H9 (cell line): ENCODE measurements around the gene GPR171. TPM values are rescaled to one million over a fixed set of nuclear protein-coding genes. Genes with fewer than 3 reads are reported as not detected.

Experiments used
- DNase-seq: peaks from one replicate; pipeline ENCODE4 v3.0.0-alpha.2; 2017
- H2AFZ ChIP-seq: one replicate; pipeline ENCODE4 v1.6.1; 2013; ENCODE audit warnings: mild to moderate bottlenecking, low read length, control low read depth, moderate library complexity
- H2AK5ac ChIP-seq: 2 replicates; pipeline ENCODE4 v1.6.1; 2013; ENCODE audit warnings: low read length, control low read depth, mixed read lengths; ENCODE audit not compliant: insufficient read length
- H2BK120ac ChIP-seq: one replicate; pipeline ENCODE4 v1.6.1; 2013; ENCODE audit warnings: low read depth, mild to moderate bottlenecking, low read length, control low read depth, inconsistent platforms; ENCODE audit not compliant: poor library complexity, severe bottlenecking
- H2BK12ac ChIP-seq: 2 replicates; pipeline ENCODE4 v1.6.1; 2013; ENCODE audit warnings: low read length, control low read depth, mixed read lengths, low read depth; ENCODE audit not compliant: insufficient read length
- H2BK15ac ChIP-seq: 2 replicates; pipeline ENCODE4 v1.6.1; 2013; ENCODE audit warnings: low read depth, low read length, control low read depth
- H2BK20ac ChIP-seq: one replicate; pipeline ENCODE4 v1.6.1; 2013; ENCODE audit warnings: low read depth, mild to moderate bottlenecking, low read length, control low read depth, inconsistent platforms; ENCODE audit not compliant: poor library complexity, severe bottlenecking
- H2BK5ac ChIP-seq: 2 replicates; pipeline ENCODE4 v1.6.1; 2013; ENCODE audit warnings: low read length, control low read depth, mixed read lengths; ENCODE audit not compliant: insufficient read length
- H3K14ac ChIP-seq: 2 replicates; pipeline ENCODE4 v1.6.1; 2013; ENCODE audit warnings: low read length, control low read depth; ENCODE audit not compliant: insufficient read depth
- H3K18ac ChIP-seq: 2 replicates; pipeline ENCODE4 v1.6.1; 2013; ENCODE audit warnings: low read depth, mild to moderate bottlenecking, mixed read lengths, low read length, control low read depth; ENCODE audit not compliant: insufficient read length
- H3K23ac ChIP-seq: 2 replicates; pipeline ENCODE4 v1.6.1; 2013; ENCODE audit warnings: low read length, control low read depth, mixed read lengths, low read depth; ENCODE audit not compliant: insufficient read length
- H3K23me2 ChIP-seq: 2 replicates; pipeline ENCODE4 v1.6.1; 2013; ENCODE audit warnings: low read depth, mild to moderate bottlenecking, mixed read lengths, low read length, control low read depth; ENCODE audit not compliant: insufficient read length, poor library complexity, severe bottlenecking
- H3K27ac ChIP-seq: 2 replicates; pipeline ENCODE4 v1.5.1; 2013; ENCODE audit warnings: low read length, control low read depth, mixed read lengths, low read depth; ENCODE audit not compliant: insufficient read length
- H3K27me3 ChIP-seq: 2 replicates; pipeline ENCODE4 v1.6.1; 2013; ENCODE audit warnings: low read length, control low read depth, inconsistent platforms; ENCODE audit not compliant: insufficient read depth
- H3K4ac ChIP-seq: 2 replicates; pipeline ENCODE4 v1.6.1; 2013; ENCODE audit warnings: low read depth, mild to moderate bottlenecking, control low read depth, inconsistent platforms, low read length, moderate library complexity
- H3K4me1 ChIP-seq: 2 replicates; pipeline ENCODE4 v1.6.1; 2013; ENCODE audit warnings: low read length, control low read depth, inconsistent platforms; ENCODE audit not compliant: insufficient read depth
- H3K4me2 ChIP-seq: 2 replicates; pipeline ENCODE4 v1.6.1; 2013; ENCODE audit warnings: low read length, control low read depth, mixed read lengths; ENCODE audit not compliant: insufficient read length, insufficient read depth
- H3K56ac ChIP-seq: 2 replicates; pipeline ENCODE4 v1.6.1; 2013; ENCODE audit warnings: low read depth, mild to moderate bottlenecking, mixed read lengths, low read length, control low read depth; ENCODE audit not compliant: insufficient read length
- H3K79me1 ChIP-seq: 2 replicates; pipeline ENCODE4 v1.6.1; 2013; ENCODE audit warnings: low read depth, mild to moderate bottlenecking, moderate library complexity, low read length, control low read depth, inconsistent platforms; ENCODE audit not compliant: insufficient read depth, poor library complexity, severe bottlenecking
- H3K79me2 ChIP-seq: 2 replicates; pipeline ENCODE4 v1.6.1; 2013; ENCODE audit warnings: low read length, control low read depth, inconsistent platforms; ENCODE audit not compliant: insufficient read depth
- H3K9ac ChIP-seq: 2 replicates; pipeline ENCODE4 v1.6.1; 2013; ENCODE audit warnings: low read length, control low read depth, mixed read lengths; ENCODE audit not compliant: insufficient read length; ENCODE audit errors: extremely low read depth
- H3K9me3 ChIP-seq: one replicate; pipeline ENCODE4 v1.6.1; 2013; ENCODE audit warnings: low read depth, low read length, inconsistent platforms; ENCODE audit not compliant: control insufficient read depth
- H3T11ph ChIP-seq: one replicate; pipeline ENCODE4 v1.6.1; 2013; ENCODE audit warnings: mild to moderate bottlenecking, low read length, control low read depth, inconsistent platforms
- H4K20me1 ChIP-seq: one replicate; pipeline ENCODE4 v1.6.1; 2013; ENCODE audit not compliant: control insufficient read depth, insufficient read length, insufficient read depth
- H4K5ac ChIP-seq: 2 replicates; pipeline ENCODE4 v1.6.1; 2013; ENCODE audit warnings: low read depth, mild to moderate bottlenecking, mixed read lengths, low read length, control low read depth; ENCODE audit not compliant: insufficient read length
- H4K8ac ChIP-seq: replicated peaks from 2 replicates; pipeline ENCODE4 v1.6.1; 2013; ENCODE audit warnings: low read length, control low read depth, mixed read lengths, low read depth; ENCODE audit not compliant: insufficient read length
- H4K91ac ChIP-seq: 2 replicates; pipeline ENCODE4 v1.6.1; 2013; ENCODE audit warnings: low read depth, mild to moderate bottlenecking, moderate library complexity, mixed read lengths, low read length, control low read depth; ENCODE audit not compliant: insufficient read length
- H3K27ac Mint-ChIP-seq, 3 experiments: 2 replicates in 2 of 3; 3 replicates in 1 of 3; pipeline ENCODE4 v1.8.0; 2020 to 2021; ENCODE audit warnings: mixed read lengths in 3 of 3, mild to moderate bottlenecking in 1 of 3, moderate library complexity in 1 of 3
- H3K27me3 Mint-ChIP-seq: 2 replicates; pipeline ENCODE4 v1.8.0; 2021; ENCODE audit warnings: low read depth, mild to moderate bottlenecking, moderate library complexity, mixed read lengths
- H3K36me3 Mint-ChIP-seq, 3 experiments: 2 replicates in 2 of 3; 3 replicates in 1 of 3; pipeline ENCODE4 v1.8.0; 2020 to 2021; ENCODE audit warnings: low read depth in 3 of 3, mixed read lengths in 3 of 3; ENCODE audit not compliant: insufficient read depth in 1 of 3
- H3K4me1 Mint-ChIP-seq, 2 experiments: 2 replicates each; pipeline ENCODE4 v1.8.0; 2020; ENCODE audit warnings: mixed read lengths in 2 of 2
- H3K4me3 Mint-ChIP-seq, 2 experiments: 2 replicates in 1 of 2; 3 replicates in 1 of 2; pipeline ENCODE4 v1.8.0; 2020 to 2021; ENCODE audit warnings: mild to moderate bottlenecking in 2 of 2, mixed read lengths in 2 of 2, moderate library complexity in 1 of 2
- H3K9me3 Mint-ChIP-seq, 2 experiments: 2 replicates in 1 of 2; 3 replicates in 1 of 2; pipeline ENCODE4 v1.8.0; 2020; ENCODE audit warnings: mild to moderate bottlenecking in 2 of 2, mixed read lengths in 2 of 2, moderate library complexity in 1 of 2
- CTCF ChIP-seq: fragments of 200-600 bp; sonication (generic); conservative IDR thresholded peaks from 3 replicates; pipeline ENCODE4 v1.8.0; 2021; ENCODE audit warnings: antibody characterized with exemption, mild to moderate bottlenecking
- WGBS: extraction: QIAGEN DNeasy Blood & Tissue Kit; methylation state at CpG from one replicate; pipeline ENCODE4 v1.1.7; 2013; ENCODE audit warnings: missing lambda C conversion rate, low lambda C conversion rate, mixed read lengths; ENCODE audit not compliant: insufficient read length; ENCODE audit errors: extremely low coverage; 5-methylcytosine and 5-hydroxymethylcytosine counted together
- total RNA-seq: library from RNA; stranded (reverse); gene quantifications from 2 replicates; pipeline ENCODE4 v1.2.1, GENCODE V29; 2021

GPR171 gene
- total RNA-seq, 1 experiment from 2014 or later: not detected

- Mint-ChIP-seq H3K4me3 (no peak overlapping the region), H3K27ac (no peak overlapping the region; a peak in 1 of 7 replicates)
- DNase-seq: no peak
Observed at GRCh38 chr3:151234825-151235224, 31.8 kb upstream of the GPR171 start.

More at GRCh38 chr3:151234825-151235224, 31.8 kb upstream of the GPR171 start:
- no peaks in the 10 kb centered on the region for H3K79me1 ChIP-seq
- H2AK5ac ChIP-seq: no peak overlapping the region
- no peak overlapping the region for H3K56ac ChIP-seq
- no peak overlapping the region for H3K4ac ChIP-seq
- H3K79me2 ChIP-seq: no peaks in the 10 kb centered on the region
- no peaks in the 10 kb centered on the region; the same call in 1 of the 2 replicates for H3K4me1 ChIP-seq
- H2AFZ ChIP-seq: no peak overlapping the region
- H2BK12ac ChIP-seq: no peak overlapping the region
- no peak overlapping the region for H4K5ac ChIP-seq
- H3K27ac ChIP-seq: no peak overlapping the region
- H4K91ac ChIP-seq: no peak overlapping the region
- H4K20me1 ChIP-seq: no peaks in the 10 kb centered on the region
- H3K18ac ChIP-seq: no peak overlapping the region
- no peak overlapping the region for H2BK120ac ChIP-seq
- H3K4me1 Mint-ChIP-seq: peaks cover 23 to 31% of the 10 kb centered on the region in 2 experiments
- H3K23me2 ChIP-seq: no peaks in the 10 kb centered on the region
- TF ChIP-seq CTCF: no peak
- no peak overlapping the region for H3K9ac ChIP-seq
- H3K4me2 ChIP-seq: no peak overlapping the region
- WGBS: no CpG with 5 or more reads among the region's 6 CpGs
- H3T11ph ChIP-seq: no peak overlapping the region
- H2BK5ac ChIP-seq: no peak overlapping the region
- H3K9me3 Mint-ChIP-seq: peaks cover 0 to 3% of the 10 kb centered on the region in 2 experiments; a peak in 1 of 5 replicates
- no peak overlapping the region for H4K8ac ChIP-seq
- no peaks in the 10 kb centered on the region for H3K27me3 ChIP-seq
- H3K9me3 ChIP-seq: no peaks in the 10 kb centered on the region
- H2BK15ac ChIP-seq: no peak overlapping the region
- no peak overlapping the region for H3K14ac ChIP-seq
- no peak overlapping the region for H2BK20ac ChIP-seq
- H3K27me3 Mint-ChIP-seq: no peaks in the 10 kb centered on the region
- H3K36me3 Mint-ChIP-seq: peaks cover 5 to 6% (median 6%) of the 10 kb centered on the region in 3 experiments; a peak in 5 of 7 replicates
- H3K23ac ChIP-seq: no peak overlapping the region
